SKM-1 (cell line): ENCODE data around the gene NDUFB7.
A peak's percentile ranks its signal among the peaks of the same experiment; 100 is the strongest.
"Not testable (repeated sequence)": the region's sequence is repeated elsewhere in the genome, so short reads cannot be mapped to it uniquely, and the experiment has no call there.

ENCODE experiments used
- DNase-seq: peaks from one replicate; lab custom pipeline; 2025; ENCODE audit not compliant: unreplicated experiment; lab: John Stamatoyannopoulos, UW

Gene NDUFB7

GRCh38 chr19:14571695-14572490, at the start of gene NDUFB7:
NDUFB7 (minus strand) TSS chr19:14572066; CDS start chr19:14572000, 66 bp downstream.
- peak; percentile 93 for DNase-seq

GRCh38 chr19:14619404-14619803, 47.5 kb upstream of the NDUFB7 start:
- no peak for DNase-seq

- DNase-seq: peak; percentile 85
Observed at GRCh38 chr19:14616407-14616806, 44.5 kb upstream of the NDUFB7 start.

GRCh38 chr19:14615623-14616022, 43.8 kb upstream of the NDUFB7 start:
- DNase-seq: peak; percentile 10

- peak; percentile 93 for DNase-seq
Observed at GRCh38 chr19:14614099-14614412, 42.2 kb upstream of the NDUFB7 start.

- not testable (repeated sequence) for DNase-seq
Observed at GRCh38 chr19:14613399-14614098, 41.7 kb upstream of the NDUFB7 start.

- no peak for DNase-seq
Observed at GRCh38 chr19:14612657-14613056, 40.8 kb upstream of the NDUFB7 start.

- DNase-seq: not testable (repeated sequence)
Observed at GRCh38 chr19:14612242-14612641, 40.4 kb upstream of the NDUFB7 start.

- peak; percentile 42 for DNase-seq
Observed at GRCh38 chr19:14611051-14611450, 39.2 kb upstream of the NDUFB7 start.

GRCh38 chr19:14606627-14607026, 34.8 kb upstream of the NDUFB7 start:
- no peak for DNase-seq

GRCh38 chr19:14603990-14604387, 32.1 kb upstream of the NDUFB7 start:
- no peak for DNase-seq

- DNase-seq: no peak
Observed at GRCh38 chr19:14599548-14600147, 27.8 kb upstream of the NDUFB7 start.

- DNase-seq: no peak
Observed at GRCh38 chr19:14595558-14595957, 23.7 kb upstream of the NDUFB7 start.

GRCh38 chr19:14589433-14589832, 17.6 kb upstream of the NDUFB7 start:
- not testable (repeated sequence) for DNase-seq

GRCh38 chr19:14585187-14585586, 13.3 kb upstream of the NDUFB7 start:
- DNase-seq: not testable (repeated sequence)

- DNase-seq: not testable (repeated sequence)
Observed at GRCh38 chr19:14584372-14584771, 12.5 kb upstream of the NDUFB7 start.

- no peak for DNase-seq
Observed at GRCh38 chr19:14582894-14583340, 11.1 kb upstream of the NDUFB7 start, which contains the start of gene CLEC17A. CLEC17A (plus strand) TSS chr19:14583084; CDS start chr19:14583161, 77 bp downstream.

- DNase-seq: no peak
Observed at GRCh38 chr19:14580623-14581237, 8.9 kb upstream of the NDUFB7 start.

GRCh38 chr19:14577885-14578427, 6.1 kb upstream of the NDUFB7 start:
- DNase-seq: no peak

- DNase-seq: no peak
Observed at GRCh38 chr19:14577264-14577663, 5.4 kb upstream of the NDUFB7 start.

- DNase-seq: no peak
Observed at GRCh38 chr19:14576363-14576762, 4.5 kb upstream of the NDUFB7 start.
